Fibroblast of the aortic adventitia (primary cell): ENCODE data around the gene AKR1D1. TPM values are rescaled to one million over a fixed set of nuclear protein-coding genes. Genes with fewer than 3 reads are reported as not detected.

Experiments used
- DNase-seq: peaks from one replicate; pipeline ENCODE4 v3.0.0-alpha.2; 2010; ENCODE audit warnings: low read depth
- H3K4me3 ChIP-seq: 2 replicates; pipeline ENCODE4 v1.5.1; 2011; ENCODE audit warnings: low read depth, mild to moderate bottlenecking, control low read depth, low read length, moderate library complexity
- total RNA-seq: library from RNA; depleted of rRNA; stranded (reverse); fragments of >200 nt; gene quantifications from 2 replicates; pipeline ENCODE4 v1.2.3, GENCODE V29; 2012; ENCODE audit warnings: low replicate concordance
- TF ChIP-seq, protein P1 (sequence below): IDR thresholded peaks from 2 replicates; pipeline ENCODE4 v1.5.1; 2011; ENCODE audit warnings: mild to moderate bottlenecking, low read length, control low read depth, inconsistent platforms; ENCODE audit not compliant: insufficient read depth

AKR1D1 gene
- total RNA-seq, 1 donor, result not detected

- H3K4me3 ChIP-seq, result no peak overlapping the region
- DNase-seq, result no peak
- TF ChIP-seq, protein P1, sequence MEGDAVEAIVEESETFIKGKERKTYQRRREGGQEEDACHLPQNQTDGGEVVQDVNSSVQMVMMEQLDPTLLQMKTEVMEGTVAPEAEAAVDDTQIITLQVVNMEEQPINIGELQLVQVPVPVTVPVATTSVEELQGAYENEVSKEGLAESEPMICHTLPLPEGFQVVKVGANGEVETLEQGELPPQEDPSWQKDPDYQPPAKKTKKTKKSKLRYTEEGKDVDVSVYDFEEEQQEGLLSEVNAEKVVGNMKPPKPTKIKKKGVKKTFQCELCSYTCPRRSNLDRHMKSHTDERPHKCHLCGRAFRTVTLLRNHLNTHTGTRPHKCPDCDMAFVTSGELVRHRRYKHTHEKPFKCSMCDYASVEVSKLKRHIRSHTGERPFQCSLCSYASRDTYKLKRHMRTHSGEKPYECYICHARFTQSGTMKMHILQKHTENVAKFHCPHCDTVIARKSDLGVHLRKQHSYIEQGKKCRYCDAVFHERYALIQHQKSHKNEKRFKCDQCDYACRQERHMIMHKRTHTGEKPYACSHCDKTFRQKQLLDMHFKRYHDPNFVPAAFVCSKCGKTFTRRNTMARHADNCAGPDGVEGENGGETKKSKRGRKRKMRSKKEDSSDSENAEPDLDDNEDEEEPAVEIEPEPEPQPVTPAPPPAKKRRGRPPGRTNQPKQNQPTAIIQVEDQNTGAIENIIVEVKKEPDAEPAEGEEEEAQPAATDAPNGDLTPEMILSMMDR, result no peak
These were observed 75.7 kb downstream of the AKR1D1 start for GRCh38 chr7:138151731-138152577.

DNA sequence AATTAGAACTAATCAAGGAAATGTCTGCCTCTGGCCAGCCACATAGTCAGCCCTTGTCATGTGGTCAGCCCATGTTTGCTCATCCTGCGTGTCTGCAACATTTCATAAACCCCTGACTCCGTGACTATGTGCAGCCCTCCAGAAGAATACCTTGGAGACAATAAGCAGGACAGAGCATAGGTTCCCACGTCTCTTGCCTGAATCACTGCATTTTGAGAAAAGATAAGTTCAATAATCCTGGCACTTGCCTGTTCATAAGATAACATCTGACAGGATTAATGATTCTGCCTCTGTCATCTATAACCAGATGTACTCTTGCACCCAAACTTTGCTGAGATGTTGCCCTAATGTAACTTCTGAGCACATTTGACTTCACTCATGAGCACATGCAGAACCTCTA is 78.4 kb downstream of the AKR1D1 start:
- TF ChIP-seq, protein P1, result no peak
- no peak for DNase-seq
- H3K4me3 ChIP-seq, result no peak overlapping the region

DNA sequence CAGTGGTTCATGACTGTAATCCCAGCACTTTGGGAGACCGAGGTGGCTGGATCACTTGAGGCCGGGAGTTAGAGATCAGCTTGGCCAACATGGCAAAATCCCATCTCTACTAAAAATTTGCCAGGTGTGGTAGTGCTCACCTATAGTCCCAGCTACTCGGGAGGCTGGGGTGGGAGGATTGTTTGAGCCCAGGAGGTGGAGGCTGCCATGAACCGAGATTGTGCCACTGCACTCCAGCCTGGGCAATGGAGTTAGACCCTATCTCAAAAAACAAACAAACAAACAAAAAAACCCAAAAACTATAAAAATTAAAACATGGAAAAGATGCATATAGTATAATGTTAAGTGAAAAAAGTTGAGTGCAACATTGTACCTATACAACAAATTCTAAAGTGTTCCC is 81.4 kb downstream of the AKR1D1 start:
- H3K4me3 ChIP-seq, result no peak overlapping the region
- no peak for DNase-seq
- TF ChIP-seq, protein P1, result no peak

DNA sequence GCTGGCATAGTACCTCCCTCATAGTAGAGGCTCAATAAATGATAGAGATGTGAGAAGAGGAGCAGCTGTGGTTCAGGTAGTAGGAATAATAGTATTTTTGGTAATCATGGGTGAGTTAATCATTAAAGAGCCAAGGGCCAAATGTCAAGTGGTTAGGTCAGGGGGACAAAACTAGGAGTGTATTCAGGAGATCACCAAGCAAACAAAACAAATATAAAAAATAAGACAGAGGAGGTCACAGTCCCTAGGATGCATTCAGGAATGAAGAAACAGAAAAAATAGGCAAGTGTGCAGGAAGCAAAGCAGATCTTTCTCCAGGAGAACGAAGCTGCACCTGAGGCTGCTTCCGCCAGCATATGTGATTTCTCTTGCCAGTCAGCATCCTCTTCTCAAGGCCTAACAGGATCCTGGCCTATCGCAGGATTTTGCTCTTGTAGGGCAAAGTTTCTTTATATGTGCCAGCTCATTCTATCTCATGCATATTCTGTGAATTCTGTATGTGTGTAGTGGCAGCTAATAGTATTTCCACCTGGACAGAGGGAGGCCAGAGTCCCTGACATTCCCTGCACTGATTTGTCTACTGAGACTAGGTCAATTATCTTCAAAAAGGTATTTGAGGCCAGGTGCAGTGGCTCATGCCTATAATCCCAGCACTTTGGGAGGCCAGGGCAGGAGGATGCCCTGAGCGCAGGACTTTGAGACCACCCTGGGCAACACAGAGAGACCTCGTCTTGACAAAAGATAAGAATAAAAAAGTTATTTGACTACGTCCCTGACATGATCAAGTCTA is 82.7 kb downstream of the AKR1D1 start:
- TF ChIP-seq, protein P1, result no peak
- DNase-seq, result no peak
- no peak overlapping the region for H3K4me3 ChIP-seq

DNA sequence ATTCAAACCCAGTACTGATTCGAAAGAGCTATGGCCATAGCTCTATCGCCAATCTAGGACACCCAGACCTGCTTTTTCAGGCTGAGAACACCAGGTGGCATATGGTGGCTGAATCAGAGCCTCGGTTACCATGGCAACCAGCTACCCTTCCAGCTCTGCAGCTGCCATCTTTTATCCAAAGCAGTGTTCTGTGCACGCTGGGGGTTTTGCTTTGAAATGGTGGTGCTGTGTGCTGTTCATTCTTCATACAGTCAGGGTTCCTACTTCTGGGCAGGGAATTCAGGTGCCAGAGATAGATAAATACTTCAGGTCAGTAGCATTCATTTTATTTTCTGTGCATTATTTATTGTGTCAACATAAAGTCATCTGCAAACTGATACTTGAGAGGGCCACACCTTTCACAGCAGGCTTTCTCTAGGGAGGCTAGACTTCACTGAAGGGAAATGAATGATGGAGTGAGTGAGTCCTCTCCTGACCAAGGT is 85.4 kb downstream of the AKR1D1 start:
- DNase-seq, result peak; percentile 82
- H3K4me3 ChIP-seq, result no peak overlapping the region
- TF ChIP-seq, protein P1, result peak; percentile 66

- no peak for DNase-seq
- no peak overlapping the region for H3K4me3 ChIP-seq
- TF ChIP-seq, protein P1, result no peak
These were observed 86.0 kb downstream of the AKR1D1 start for GRCh38 chr7:138162236-138162635.
